Activated CD4-positive, alpha-beta T cell treated with anti-CD3 and anti-CD28 coated beads for 36 hours (primary cell): Measurements from ENCODE around the gene FAM161A. TPM values are rescaled to one million over a fixed set of nuclear protein-coding genes. Genes with fewer than 3 reads are reported as not detected.
A peak's percentile ranks its signal among the peaks of the same experiment; 100 is the strongest.
"Not testable (repeated sequence)": the region's sequence is repeated elsewhere in the genome, so short reads cannot be mapped to it uniquely, and the experiment has no call there.

ENCODE experiments used
- ATAC-seq: fragments of 200-7000 bp; cut with Tn5 transposase; one replicate; pipeline ENCODE4 v1.10.0; 2021; ENCODE audit warnings: mild to moderate bottlenecking, moderate library complexity
- CTCF ChIA-PET: fragments of 350-600 bp; sonication (Branson Sonifier 250); formaldehyde crosslinking; loops from one replicate; lab custom pipeline; 2021; ENCODE audit warnings: antibody characterized with exemption; lab: Charles Lee
- POLR2A ChIA-PET: fragments of 350-600 bp; sonication (Branson Sonifier 250); formaldehyde crosslinking; loops from one replicate; lab custom pipeline; 2021; ENCODE audit warnings: antibody characterized with exemption, inconsistent platforms; lab: Charles Lee
- DNase-seq: peaks from one replicate; pipeline ENCODE4 v3.0.0-alpha.2; 2020
- H3K27ac Mint-ChIP-seq: one replicate; pipeline ENCODE4 v1.8.0; 2021; ENCODE audit warnings: mixed read lengths
- H3K27me3 Mint-ChIP-seq: one replicate; pipeline ENCODE4 v1.8.0; 2021; ENCODE audit warnings: mixed read lengths
- H3K36me3 Mint-ChIP-seq: one replicate; pipeline ENCODE4 v1.8.0; 2021; ENCODE audit warnings: low read depth, mixed read lengths
- H3K4me1 Mint-ChIP-seq: one replicate; pipeline ENCODE4 v1.8.0; 2021; ENCODE audit warnings: mixed read lengths
- H3K4me3 Mint-ChIP-seq: one replicate; pipeline ENCODE4 v1.8.0; 2021; ENCODE audit warnings: mild to moderate bottlenecking, moderate library complexity, mixed read lengths
- H3K9me3 Mint-ChIP-seq: one replicate; pipeline ENCODE4 v1.8.0; 2021; ENCODE audit warnings: low read depth, mixed read lengths
- intact Hi-C, 2 experiments: fragments of 100-400 bp; cut with DNase I in 1 of 2; cut with micrococcal nuclease in 1 of 2; formaldehyde crosslinking; loops; one replicate each; pipeline versions ENCODE4 v1.14.2 to v1.15.1; 2022 to 2024; cut with DNase I, micrococcal nuclease
- total RNA-seq, 2 experiments: library from RNA; stranded (reverse); gene quantifications; one replicate each; pipeline ENCODE4 v1.2.3, GENCODE V29; 2021

Gene FAM161A
- total RNA-seq, 2 experiments from 2014 or later, result 6.2 to 7.3 TPM

DNA sequence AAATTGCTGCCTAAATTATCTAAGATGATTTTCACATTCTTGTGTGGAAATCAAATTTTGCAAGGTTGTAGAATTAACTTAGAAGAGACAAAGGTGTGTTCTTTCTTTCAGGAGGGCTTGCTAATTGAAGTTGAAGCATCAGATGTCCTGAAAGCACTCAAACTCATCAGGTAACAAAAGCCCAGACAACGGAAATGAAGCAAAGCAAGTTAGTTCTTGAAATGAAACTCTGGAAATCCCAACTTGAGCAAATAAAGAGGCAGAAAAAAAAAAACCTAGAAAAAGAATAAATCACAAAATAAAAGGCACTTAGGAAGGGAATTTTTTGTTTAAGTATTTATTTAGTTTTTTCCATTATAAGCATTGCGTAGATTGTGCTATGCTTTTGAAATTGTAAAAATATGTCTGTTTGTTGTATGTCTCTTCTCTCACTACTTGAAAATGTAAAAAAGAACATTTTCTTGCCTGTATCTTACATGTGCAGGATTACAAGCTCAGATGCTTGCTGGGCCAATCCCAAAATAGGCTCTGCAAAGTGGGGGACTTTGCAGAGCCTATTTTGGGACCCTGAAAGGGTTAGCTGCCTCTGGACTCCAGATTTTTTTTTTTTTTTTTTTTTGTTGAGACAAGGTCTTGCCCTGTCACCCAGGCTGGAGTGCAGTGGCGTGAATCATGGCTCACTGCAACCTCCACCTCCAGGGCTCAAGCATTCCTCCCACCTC is 46.7 kb downstream of the FAM161A start:
- DNase-seq (no peak), ATAC-seq (no peak)
- ChIA-PET CTCF (no interaction called here), POLR2A (no interaction called here)
- Mint-ChIP-seq H3K27ac (no peak overlapping the region), H3K27me3 (peaks cover 6% of the 10 kb centered on the region), H3K4me1 (peaks cover 3% of the 10 kb centered on the region), H3K4me3 (no peak overlapping the region), H3K9me3 (no peaks in the 10 kb centered on the region), H3K36me3 (no peaks in the 10 kb centered on the region)
- intact Hi-C loops, result no loop called here

DNA sequence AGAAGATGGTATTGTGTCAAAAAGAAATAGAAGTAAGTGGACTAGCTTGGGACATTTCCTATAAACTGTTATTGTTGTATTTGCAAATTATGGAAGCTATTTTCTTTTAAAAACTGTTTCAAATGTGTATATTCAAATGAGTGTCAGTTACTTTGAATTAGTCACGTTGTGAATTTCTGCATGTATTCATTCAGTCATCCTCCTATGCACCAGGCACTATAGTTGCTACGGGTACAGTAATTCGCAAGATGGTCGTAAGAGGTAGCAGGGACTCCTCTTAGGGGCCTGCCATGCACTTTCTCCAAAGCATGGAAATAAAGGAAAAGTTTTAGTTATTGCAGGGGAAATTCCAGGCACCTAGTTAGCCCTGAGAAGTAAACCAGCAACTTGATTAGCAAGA is 51.3 kb downstream of the FAM161A start:
- Mint-ChIP-seq H3K4me3 (no peak overlapping the region), H3K36me3 (no peaks in the 10 kb centered on the region), H3K27ac (no peak overlapping the region), H3K9me3 (no peaks in the 10 kb centered on the region), H3K4me1 (peaks cover 3% of the 10 kb centered on the region), H3K27me3 (peaks cover 11% of the 10 kb centered on the region)
- DNase-seq (no peak), ATAC-seq (no peak)
- intact Hi-C loops, result no loop called here
- ChIA-PET POLR2A (no interaction called here), CTCF (no interaction called here)

DNA sequence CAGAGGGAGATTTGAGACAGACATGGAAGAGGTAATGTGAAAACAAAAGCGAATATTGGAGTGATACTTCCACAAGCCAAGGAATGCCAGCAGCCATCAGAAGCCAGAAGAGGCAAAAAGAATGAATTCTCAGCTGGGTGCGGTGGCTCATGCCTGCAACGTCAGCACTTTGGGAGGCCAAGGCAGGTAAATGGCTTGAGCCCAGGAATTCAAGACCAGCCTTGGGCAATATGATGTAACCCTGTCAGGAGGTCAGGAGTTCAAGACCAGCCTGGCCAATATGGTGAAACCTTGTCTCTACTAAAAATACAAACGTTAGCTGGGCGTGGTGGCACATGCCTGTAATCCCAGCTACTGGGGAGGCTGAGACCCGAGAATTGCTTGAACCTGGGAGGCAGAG is 54.8 kb downstream of the FAM161A start:
- Mint-ChIP-seq H3K9me3 (no peaks in the 10 kb centered on the region), H3K36me3 (no peaks in the 10 kb centered on the region), H3K27ac (no peak overlapping the region), H3K4me3 (no peak overlapping the region), H3K4me1 (no peaks in the 10 kb centered on the region), H3K27me3 (peaks cover 9% of the 10 kb centered on the region)
- DNase-seq, result no peak
- ATAC-seq, result no peak
- intact Hi-C loops, result no loop called here
- CTCF ChIA-PET, result no interaction called here
- POLR2A ChIA-PET, result no interaction called here

DNA sequence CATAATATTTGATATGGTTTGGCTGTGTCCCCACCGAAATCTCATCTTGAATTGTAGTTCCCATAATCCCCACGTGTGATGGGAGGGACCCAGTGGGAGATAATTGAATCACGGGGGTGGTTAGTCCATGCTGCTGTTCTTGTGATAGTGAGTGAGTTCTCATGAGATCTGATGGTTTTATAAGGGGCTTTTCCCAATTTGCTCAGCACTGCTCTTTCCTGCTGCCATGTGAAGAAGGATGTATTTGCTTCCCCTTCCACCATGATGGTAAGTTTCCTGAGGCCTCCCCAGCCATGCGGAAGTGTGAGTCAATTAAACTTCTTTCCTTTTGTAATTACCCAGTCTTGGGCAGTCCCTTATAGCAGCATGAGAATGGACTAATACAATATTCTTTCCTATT is 56.4 kb downstream of the FAM161A start:
- H3K4me1 Mint-ChIP-seq, DNase-seq, CTCF ChIA-PET, H3K27me3 Mint-ChIP-seq, H3K4me3 Mint-ChIP-seq, intact Hi-C loops, H3K9me3 Mint-ChIP-seq, H3K36me3 Mint-ChIP-seq, H3K27ac Mint-ChIP-seq, ATAC-seq, POLR2A ChIA-PET: not testable (repeated sequence)

DNA sequence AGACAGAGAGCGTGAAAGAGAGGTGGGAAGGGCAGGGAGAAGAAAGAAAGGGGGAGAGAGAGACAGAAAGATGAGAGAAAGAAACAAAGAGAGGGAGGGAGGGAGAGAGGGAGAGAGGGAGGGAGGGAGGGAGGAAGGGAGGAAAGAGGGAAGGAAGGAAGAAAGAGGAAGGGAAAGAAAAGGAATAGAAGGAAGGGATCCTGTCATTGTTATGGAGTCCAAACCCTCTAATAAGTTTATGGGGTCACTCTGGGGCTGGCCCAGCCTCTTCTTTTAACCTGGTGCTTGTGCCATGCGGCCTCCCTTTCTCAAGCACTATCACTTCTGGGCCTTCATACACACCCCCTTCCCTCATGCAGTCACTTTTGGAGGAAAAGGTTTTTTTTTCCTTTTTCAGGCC is 58.5 kb downstream of the FAM161A start:
- ChIA-PET CTCF (no interaction called here), POLR2A (interaction anchor here (0.7 kb wide), 1 partner anchor 648 kb away, joined by 8 read pairs; no protein-coding TSS in a partner anchor)
- H3K27me3 Mint-ChIP-seq, result peaks cover 4% of the 10 kb centered on the region
- H3K36me3 Mint-ChIP-seq, result no peaks in the 10 kb centered on the region
- H3K27ac Mint-ChIP-seq, result no peak overlapping the region
- no peak for DNase-seq
- intact Hi-C loops, result no loop called here
- no peak overlapping the region for H3K4me3 Mint-ChIP-seq
- H3K9me3 Mint-ChIP-seq, result no peaks in the 10 kb centered on the region
- H3K4me1 Mint-ChIP-seq, result no peaks in the 10 kb centered on the region
- ATAC-seq, result no peak

DNA sequence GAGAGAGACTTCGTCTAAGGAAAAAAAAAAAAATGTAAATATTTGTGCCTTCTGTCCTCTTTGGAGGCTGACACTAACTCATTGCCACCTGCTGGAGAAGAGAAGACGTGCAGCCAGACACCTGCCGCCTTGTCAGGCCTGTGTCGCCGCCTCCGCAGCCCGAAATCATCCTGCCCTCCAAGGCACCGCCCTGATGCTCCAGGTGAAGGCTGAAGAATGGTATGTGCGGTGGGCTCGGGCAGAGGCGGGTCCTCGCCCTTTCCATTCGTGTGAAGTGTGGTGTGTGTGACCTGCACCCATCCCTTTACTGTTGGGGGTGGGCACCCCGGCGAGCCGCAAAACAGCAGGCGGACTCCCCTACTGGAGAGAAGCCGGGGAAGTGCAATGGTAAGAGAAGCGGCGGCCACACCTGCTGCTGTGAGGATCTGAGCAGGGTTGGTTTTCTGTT is 60.4 kb downstream of the FAM161A start:
- Mint-ChIP-seq H3K4me1 (no peaks in the 10 kb centered on the region), H3K9me3 (no peaks in the 10 kb centered on the region), H3K36me3 (no peaks in the 10 kb centered on the region), H3K4me3 (peak overlapping the region; percentile 53), H3K27me3 (no peaks in the 10 kb centered on the region), H3K27ac (no peak overlapping the region)
- intact Hi-C loops, result loop anchor here in 1 of 2 experiments (1.0 kb wide), 1 partner anchor 367 kb away; no protein-coding TSS in a partner anchor
- ChIA-PET POLR2A (interaction anchor here (0.6 kb wide), 1 partner anchor 13 kb away, joined by 4 read pairs; no protein-coding TSS in a partner anchor), CTCF (interaction anchor here (0.7 to 1.2 kb wide), 2 partner anchors 19 to 66 kb away, joined by 3 to 4 read pairs; no protein-coding TSS in a partner anchor)
- DNase-seq (peak; percentile 85), ATAC-seq (peak; percentile 100)

DNA sequence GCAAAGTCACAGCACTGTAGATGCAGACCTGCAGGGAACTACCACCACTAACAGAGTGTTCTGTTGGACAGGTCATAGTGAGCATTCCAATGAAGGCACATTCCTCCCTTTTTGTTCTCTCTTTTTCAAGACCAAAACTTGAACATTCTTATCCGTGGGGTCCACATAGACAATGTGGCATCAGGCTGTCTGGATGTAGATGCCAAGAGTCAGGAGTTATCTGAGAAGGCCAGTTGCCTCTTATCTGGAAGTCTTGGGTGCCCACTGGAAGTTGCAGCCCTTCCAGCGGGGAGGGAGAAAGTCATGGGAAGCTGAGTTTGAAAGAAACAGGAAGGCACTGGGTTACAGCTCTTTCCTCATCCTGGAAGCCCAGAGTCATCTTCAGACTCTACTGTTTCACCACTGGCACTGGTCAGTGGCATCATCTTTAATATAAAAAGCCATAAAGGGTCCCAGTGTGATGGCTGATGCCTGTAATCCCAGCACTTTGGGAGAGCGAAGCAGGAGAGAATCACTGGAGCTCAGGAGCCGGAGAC is 61.4 kb downstream of the FAM161A start:
- ChIA-PET POLR2A (no interaction called here), CTCF (interaction anchor here (0.6 to 1.8 kb wide), 6 partner anchors 9 to 607 kb away, joined by 3 to 4 read pairs (median 3); no protein-coding TSS in a partner anchor)
- H3K36me3 Mint-ChIP-seq, result no peaks in the 10 kb centered on the region
- no peak for ATAC-seq
- no peak overlapping the region for H3K4me3 Mint-ChIP-seq
- H3K27ac Mint-ChIP-seq, result no peak overlapping the region
- H3K4me1 Mint-ChIP-seq, result no peaks in the 10 kb centered on the region
- intact Hi-C loops, result no loop called here
- H3K27me3 Mint-ChIP-seq, result peaks cover 3% of the 10 kb centered on the region
- no peak for DNase-seq
- H3K9me3 Mint-ChIP-seq, result no peaks in the 10 kb centered on the region

DNA sequence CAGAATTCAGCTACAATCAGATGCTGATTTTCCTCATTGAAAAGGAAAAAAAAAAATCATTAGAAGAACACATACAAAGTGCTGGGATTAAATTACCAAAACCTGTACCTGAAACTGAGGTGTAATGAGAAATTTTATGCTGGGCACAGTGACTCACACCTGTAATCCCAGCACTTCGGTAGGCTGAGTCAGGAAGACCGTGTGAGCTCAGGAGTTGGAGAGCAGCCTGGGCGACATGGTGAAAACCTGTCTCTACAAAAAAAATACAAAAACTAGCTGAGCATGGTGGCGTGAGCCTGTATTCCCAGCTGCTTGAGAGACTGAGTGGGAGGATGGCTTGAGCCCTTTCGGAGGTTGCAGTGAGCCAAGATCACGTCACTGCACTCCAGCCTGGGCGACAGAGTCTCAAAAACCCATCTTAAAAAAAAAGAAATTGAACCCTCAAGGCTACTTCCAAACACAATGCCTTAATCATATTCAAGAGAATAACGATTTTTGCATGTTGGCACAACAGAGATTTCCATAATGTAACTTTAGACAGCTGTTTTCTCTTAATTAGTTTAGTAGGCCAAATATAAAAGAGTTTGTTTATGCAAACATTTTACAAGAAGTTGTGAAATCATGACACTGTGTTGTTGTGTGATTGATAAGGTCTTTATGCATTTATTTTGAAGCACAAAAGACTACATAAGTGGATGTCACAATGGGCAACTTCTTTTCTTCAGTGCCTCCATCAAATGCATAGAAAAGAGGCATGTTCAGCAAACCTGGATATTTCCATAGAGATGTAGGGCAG is 63.9 kb downstream of the FAM161A start:
- no peak overlapping the region for H3K4me3 Mint-ChIP-seq
- POLR2A ChIA-PET, result no interaction called here
- CTCF ChIA-PET, result interaction anchor here (0.7 to 1.1 kb wide), 2 partner anchors 96 to 364 kb away, joined by 3 read pairs; no protein-coding TSS in a partner anchor
- H3K27ac Mint-ChIP-seq, result no peak overlapping the region
- H3K36me3 Mint-ChIP-seq, result no peaks in the 10 kb centered on the region
- H3K4me1 Mint-ChIP-seq, result no peaks in the 10 kb centered on the region
- peaks cover 3% of the 10 kb centered on the region for H3K27me3 Mint-ChIP-seq
- ATAC-seq (no peak), DNase-seq (no peak)
- intact Hi-C loops, result no loop called here
- no peaks in the 10 kb centered on the region for H3K9me3 Mint-ChIP-seq

DNA sequence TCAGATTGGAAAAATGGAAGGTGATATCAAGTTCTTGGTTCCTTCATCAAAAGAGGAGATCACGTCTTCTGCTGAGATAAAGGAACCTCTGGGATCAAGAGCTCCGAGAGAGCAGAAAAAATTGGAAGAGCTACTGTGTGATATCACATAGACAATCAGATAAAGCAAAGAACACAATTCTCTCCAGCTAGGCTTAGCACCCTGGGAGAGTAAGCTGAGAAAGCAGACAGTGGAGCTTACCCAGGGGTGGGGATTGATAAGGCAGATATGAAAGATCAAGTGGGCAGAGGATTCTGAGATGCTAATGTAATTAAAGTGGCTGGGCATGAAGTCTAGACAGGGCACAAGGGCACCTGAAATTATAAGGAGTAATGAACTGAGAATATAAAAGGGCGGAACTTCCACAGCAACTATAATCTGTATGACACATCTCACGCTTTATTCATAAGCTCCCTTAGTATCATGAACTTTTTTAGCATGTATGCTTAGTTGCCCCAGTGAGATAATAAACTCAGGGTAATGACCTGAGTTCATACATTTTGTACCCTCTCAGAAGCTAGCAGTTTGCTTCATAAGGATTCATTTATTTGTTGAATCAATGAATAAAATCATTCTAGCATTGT is 65.8 kb downstream of the FAM161A start:
- no peak overlapping the region for H3K4me3 Mint-ChIP-seq
- ChIA-PET CTCF (interaction anchor here (0.6 to 1.1 kb wide), 2 partner anchors 12 to 260 kb away, joined by 3 to 4 read pairs; no protein-coding TSS in a partner anchor), POLR2A (no interaction called here)
- intact Hi-C loops, result no loop called here
- no peak overlapping the region for H3K27ac Mint-ChIP-seq
- H3K9me3 Mint-ChIP-seq, result no peaks in the 10 kb centered on the region
- no peaks in the 10 kb centered on the region for H3K36me3 Mint-ChIP-seq
- ATAC-seq (no peak), DNase-seq (no peak)
- no peaks in the 10 kb centered on the region for H3K4me1 Mint-ChIP-seq
- peaks cover 3% of the 10 kb centered on the region for H3K27me3 Mint-ChIP-seq

DNA sequence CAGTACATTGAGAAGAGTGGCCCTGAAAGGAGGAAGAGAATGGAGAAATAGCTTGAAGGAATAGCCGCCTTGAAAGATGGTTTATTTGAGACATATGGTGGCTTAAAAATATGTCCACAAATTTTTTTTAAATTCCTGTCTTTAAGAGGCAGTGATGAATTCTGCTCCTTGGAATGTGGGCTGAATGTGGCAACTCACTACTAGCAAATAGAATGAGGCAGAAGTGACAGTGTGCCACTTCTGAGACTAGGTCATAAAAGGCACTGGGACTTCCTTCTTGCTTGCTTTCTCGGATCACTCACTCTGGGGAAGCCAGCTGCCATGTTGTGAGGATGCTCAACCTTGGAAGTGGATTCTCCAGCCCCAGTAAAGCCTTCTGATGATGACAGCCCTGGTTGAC is 67.0 kb downstream of the FAM161A start:
- Mint-ChIP-seq H3K9me3 (no peaks in the 10 kb centered on the region), H3K4me1 (no peaks in the 10 kb centered on the region), H3K27me3 (peaks cover 6% of the 10 kb centered on the region), H3K4me3 (no peak overlapping the region), H3K36me3 (no peaks in the 10 kb centered on the region), H3K27ac (no peak overlapping the region)
- CTCF ChIA-PET, result interaction anchor here (0.6 kb wide), 1 partner anchor 563 kb away, joined by 4 read pairs; no protein-coding TSS in a partner anchor
- no peak for DNase-seq
- ATAC-seq, result no peak
- POLR2A ChIA-PET, result no interaction called here
- intact Hi-C loops, result no loop called here

DNA sequence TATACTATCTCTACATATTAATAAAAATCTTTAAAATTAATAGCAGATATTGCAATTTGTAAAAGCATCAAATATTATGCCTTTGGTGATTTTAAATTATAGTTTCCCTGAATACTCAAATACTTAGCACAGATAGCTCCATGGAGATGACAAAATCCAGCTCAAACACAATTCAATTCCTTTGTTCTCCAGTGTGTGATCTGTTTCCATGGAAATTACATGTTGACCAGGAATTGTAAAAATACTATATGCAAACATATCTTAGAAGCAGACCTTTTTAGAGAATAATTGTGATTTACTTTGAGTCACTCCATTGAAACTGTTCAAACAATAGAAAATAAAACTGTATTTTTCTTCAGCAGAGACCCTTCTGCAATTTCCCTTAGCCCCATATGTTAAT is 68.3 kb downstream of the FAM161A start:
- H3K27me3 Mint-ChIP-seq, result peaks cover 8% of the 10 kb centered on the region
- intact Hi-C loops, result no loop called here
- DNase-seq (no peak), ATAC-seq (no peak)
- H3K4me1 Mint-ChIP-seq, result no peaks in the 10 kb centered on the region
- no peak overlapping the region for H3K27ac Mint-ChIP-seq
- no peak overlapping the region for H3K4me3 Mint-ChIP-seq
- H3K9me3 Mint-ChIP-seq, result peaks cover 5% of the 10 kb centered on the region
- POLR2A ChIA-PET, result interaction anchor here (1.4 kb wide), 1 partner anchor 10 kb away, joined by 6 read pairs; no protein-coding TSS in a partner anchor
- no peaks in the 10 kb centered on the region for H3K36me3 Mint-ChIP-seq
- CTCF ChIA-PET, result no interaction called here
